OCI-LY3 (cell line): ENCODE results near the gene ZNF423.

Experiments used
- H2AFZ ChIP-seq: fragments of 200-600, 300-600 bp; shearing (Covaris generic); 2 replicates; pipeline ENCODE4 v1.6.0; 2014; ENCODE audit warnings: antibody characterized with exemption, low read depth, low read length
- H3K27ac ChIP-seq: fragments of 200-600, 300-600 bp; sonication (generic); 2 replicates; pipeline ENCODE4 v1.5.1; 2014; ENCODE audit warnings: mild to moderate bottlenecking, low read length, moderate library complexity, mixed read lengths
- H3K27me3 ChIP-seq: fragments of 200-600, 300-600 bp; sonication (generic); 2 replicates; pipeline ENCODE4 v1.6.1; 2014; ENCODE audit warnings: low read depth, low read length, mixed read lengths
- H3K36me3 ChIP-seq: fragments of 200-600, 300-600 bp; sonication (generic); replicated peaks from 2 replicates; pipeline ENCODE3; 2014; ENCODE audit warnings: low read depth, low read length, mixed read lengths
- H3K4me1 ChIP-seq: fragments of 300-600, 200-600 bp; sonication (generic); 2 replicates; pipeline ENCODE4 v1.6.1; 2014; ENCODE audit warnings: low read length, mixed read lengths
- H3K4me2 ChIP-seq: fragments of 200-600, 300-600 bp; sonication (generic); 2 replicates; pipeline ENCODE4 v1.6.1; 2014; ENCODE audit warnings: low read length, mixed read lengths
- H3K4me3 ChIP-seq: fragments of 300-600, 200-600 bp; sonication (generic); 2 replicates; pipeline ENCODE4 v1.5.1; 2014; ENCODE audit warnings: antibody characterized with exemption, mild to moderate bottlenecking, low read length, moderate library complexity
- H3K79me2 ChIP-seq: fragments of 300-600, 200-600 bp; shearing (Covaris generic); 2 replicates; pipeline ENCODE4 v1.6.1; 2014; ENCODE audit warnings: mild to moderate bottlenecking, low read length, mixed read lengths
- H3K9ac ChIP-seq: fragments of 300-600, 200-600 bp; shearing (Covaris generic); 2 replicates; pipeline ENCODE4 v1.6.0; 2014; ENCODE audit warnings: mild to moderate bottlenecking, low read length, moderate library complexity
- H3K9me3 ChIP-seq: fragments of 200-600, 300-600 bp; shearing (Covaris generic); 2 replicates; pipeline ENCODE4 v1.6.1; 2014; ENCODE audit warnings: low read length, mixed read lengths; ENCODE audit not compliant: insufficient read depth
- H4K20me1 ChIP-seq: fragments of 200-600, 300-600 bp; sonication (generic); 2 replicates; pipeline ENCODE4 v1.6.1; 2016; ENCODE audit warnings: low read length, mixed read lengths; ENCODE audit not compliant: insufficient read depth
- EZH2phosphoT487 ChIP-seq: fragments of 200-600 bp; shearing (Covaris generic); IDR thresholded peaks from 2 replicates; pipeline ENCODE4 v1.6.1; 2018; ENCODE audit warnings: antibody characterized with exemption, mixed run types, low read depth
- TF ChIP-seq, protein P1 (sequence below): fragments of 200-600, 300-600 bp; sonication (generic); IDR thresholded peaks from 2 replicates; pipeline ENCODE4 v1.5.1; 2014; ENCODE audit warnings: antibody characterized with exemption, low read length, low read depth

The ZNF423 gene

DNA sequence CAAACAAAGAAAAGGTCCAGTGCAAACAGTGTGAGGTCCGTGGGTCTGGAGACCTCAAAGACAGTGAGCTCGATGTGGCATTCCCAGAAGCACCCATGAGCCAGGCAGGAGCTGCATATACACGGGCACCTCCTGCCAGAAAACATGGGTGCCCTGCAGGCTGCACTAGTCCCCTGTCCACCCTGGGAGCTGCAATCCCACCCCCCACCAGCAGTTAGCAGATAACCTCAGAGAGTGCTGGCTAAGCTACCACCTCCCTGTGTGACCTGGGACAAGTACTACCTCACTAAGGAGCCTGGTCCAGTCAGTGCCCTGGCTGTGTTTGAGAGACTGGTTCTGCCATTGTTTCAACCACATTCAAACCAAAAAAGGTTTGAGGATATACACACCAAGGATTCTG, 135.7 kb downstream of the ZNF423 start:
- Histone ChIP-seq H3K36me3 (no peaks in the 10 kb centered on the region), H3K9ac (no peak overlapping the region), H2AFZ (no peak overlapping the region), H3K4me3 (no peak overlapping the region), H3K27ac (no peak overlapping the region), H4K20me1 (no peaks in the 10 kb centered on the region), H3K9me3 (no peaks in the 10 kb centered on the region), H3K79me2 (no peaks in the 10 kb centered on the region), H3K27me3 (peaks cover 7% of the 10 kb centered on the region), H3K4me2 (no peak overlapping the region), H3K4me1 (no peaks in the 10 kb centered on the region)
- TF ChIP-seq, protein P1, sequence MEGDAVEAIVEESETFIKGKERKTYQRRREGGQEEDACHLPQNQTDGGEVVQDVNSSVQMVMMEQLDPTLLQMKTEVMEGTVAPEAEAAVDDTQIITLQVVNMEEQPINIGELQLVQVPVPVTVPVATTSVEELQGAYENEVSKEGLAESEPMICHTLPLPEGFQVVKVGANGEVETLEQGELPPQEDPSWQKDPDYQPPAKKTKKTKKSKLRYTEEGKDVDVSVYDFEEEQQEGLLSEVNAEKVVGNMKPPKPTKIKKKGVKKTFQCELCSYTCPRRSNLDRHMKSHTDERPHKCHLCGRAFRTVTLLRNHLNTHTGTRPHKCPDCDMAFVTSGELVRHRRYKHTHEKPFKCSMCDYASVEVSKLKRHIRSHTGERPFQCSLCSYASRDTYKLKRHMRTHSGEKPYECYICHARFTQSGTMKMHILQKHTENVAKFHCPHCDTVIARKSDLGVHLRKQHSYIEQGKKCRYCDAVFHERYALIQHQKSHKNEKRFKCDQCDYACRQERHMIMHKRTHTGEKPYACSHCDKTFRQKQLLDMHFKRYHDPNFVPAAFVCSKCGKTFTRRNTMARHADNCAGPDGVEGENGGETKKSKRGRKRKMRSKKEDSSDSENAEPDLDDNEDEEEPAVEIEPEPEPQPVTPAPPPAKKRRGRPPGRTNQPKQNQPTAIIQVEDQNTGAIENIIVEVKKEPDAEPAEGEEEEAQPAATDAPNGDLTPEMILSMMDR: no peak
- no peak for TF ChIP-seq EZH2phosphoT487

DNA sequence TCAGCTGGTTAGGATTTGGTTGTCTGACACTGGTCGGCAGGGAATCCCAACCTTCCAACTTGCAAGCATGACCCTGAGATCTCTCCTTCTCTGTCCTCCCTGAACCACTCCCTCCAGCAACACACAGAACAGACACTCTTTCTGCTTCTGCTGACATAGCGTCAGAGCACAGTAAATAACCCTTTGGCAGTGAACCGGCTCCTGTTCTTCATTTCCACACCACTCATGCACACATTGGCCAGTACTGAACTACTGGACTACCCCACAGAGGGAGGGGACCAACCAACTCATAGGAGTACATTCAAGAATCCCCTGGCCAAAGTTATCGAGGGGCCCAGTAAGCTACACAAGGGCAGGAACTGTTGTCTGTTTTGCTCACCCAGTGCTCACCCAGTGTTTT, 138.2 kb downstream of the ZNF423 start:
- TF ChIP-seq, protein P1: no peak
- no peak for TF ChIP-seq EZH2phosphoT487
- no peak overlapping the region for H3K4me3 ChIP-seq
- peaks cover 7% of the 10 kb centered on the region for H3K27me3 ChIP-seq
- no peaks in the 10 kb centered on the region for H3K4me1 ChIP-seq
- no peaks in the 10 kb centered on the region for H3K36me3 ChIP-seq
- no peak overlapping the region for H3K27ac ChIP-seq
- H3K4me2 ChIP-seq: no peak overlapping the region
- H4K20me1 ChIP-seq: no peaks in the 10 kb centered on the region
- H3K9ac ChIP-seq: no peak overlapping the region
- H3K9me3 ChIP-seq: no peaks in the 10 kb centered on the region
- H3K79me2 ChIP-seq: no peaks in the 10 kb centered on the region
- no peak overlapping the region for H2AFZ ChIP-seq

DNA sequence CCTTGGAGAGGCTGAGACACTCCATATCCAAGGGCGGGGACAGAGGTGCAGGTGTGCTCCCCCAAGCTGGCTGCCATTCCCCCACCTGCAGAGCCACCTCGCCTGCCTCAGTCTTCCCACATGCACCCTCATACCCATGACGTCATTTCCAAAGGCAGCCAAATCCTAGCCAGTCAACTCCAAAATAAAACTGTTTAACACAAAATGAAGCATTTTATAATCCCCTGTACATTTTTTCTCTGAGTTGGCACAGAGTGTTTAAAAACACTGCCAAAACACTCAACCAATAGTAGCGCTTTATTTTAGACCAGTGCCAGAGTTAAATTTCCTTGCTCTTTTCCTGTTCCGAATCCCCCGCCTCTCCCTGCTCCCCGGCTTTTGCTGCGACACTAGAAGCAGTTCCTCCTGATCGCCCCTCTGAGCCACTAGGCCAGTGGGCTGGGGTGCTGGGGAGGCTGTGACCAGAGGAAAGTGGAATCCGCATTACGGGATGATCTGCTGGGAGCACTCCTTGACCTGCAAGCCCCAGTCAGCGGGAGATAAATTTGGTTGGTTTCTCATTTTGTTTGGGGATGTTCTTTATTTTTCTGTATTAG, 139.5 kb downstream of the ZNF423 start:
- Histone ChIP-seq H3K27ac (no peak overlapping the region), H3K4me2 (no peak overlapping the region), H3K36me3 (no peaks in the 10 kb centered on the region), H3K4me3 (no peak overlapping the region), H2AFZ (no peak overlapping the region), H3K27me3 (peaks cover 7% of the 10 kb centered on the region), H3K9ac (no peak overlapping the region), H3K9me3 (no peaks in the 10 kb centered on the region), H3K4me1 (no peaks in the 10 kb centered on the region), H3K79me2 (no peaks in the 10 kb centered on the region), H4K20me1 (no peaks in the 10 kb centered on the region)
- TF ChIP-seq EZH2phosphoT487: no peak
- TF ChIP-seq, protein P1: no peak

DNA sequence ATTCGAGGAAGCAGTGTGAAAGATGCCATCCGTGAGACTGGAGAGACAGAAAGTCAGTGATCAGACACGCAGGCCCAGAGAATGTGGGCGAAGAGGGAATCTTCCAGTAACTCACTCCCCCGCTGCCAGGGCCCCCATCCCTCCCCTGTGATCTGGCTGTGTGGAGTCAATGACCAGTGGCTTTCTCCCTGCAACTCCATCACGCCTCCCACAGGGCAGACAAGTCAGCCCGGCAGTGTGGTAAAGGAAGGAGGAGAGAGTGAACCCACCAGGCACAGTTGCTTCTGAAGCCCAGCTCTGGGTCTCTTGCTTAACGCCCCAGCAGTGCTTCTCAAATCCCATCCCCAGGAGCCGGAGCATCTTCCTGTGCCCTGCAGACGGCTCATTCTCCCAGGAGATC, 142.1 kb downstream of the ZNF423 start:
- H3K4me2 ChIP-seq: no peak overlapping the region
- H3K36me3 ChIP-seq: no peaks in the 10 kb centered on the region
- no peaks in the 10 kb centered on the region for H3K4me1 ChIP-seq
- peaks cover 5% of the 10 kb centered on the region for H3K27me3 ChIP-seq
- H3K79me2 ChIP-seq: no peaks in the 10 kb centered on the region
- no peak overlapping the region for H2AFZ ChIP-seq
- no peaks in the 10 kb centered on the region for H4K20me1 ChIP-seq
- no peak overlapping the region for H3K27ac ChIP-seq
- H3K9me3 ChIP-seq: no peaks in the 10 kb centered on the region
- no peak for TF ChIP-seq EZH2phosphoT487
- TF ChIP-seq, protein P1: no peak
- H3K4me3 ChIP-seq: no peak overlapping the region
- no peak overlapping the region for H3K9ac ChIP-seq
